Activated naive CD4-positive, alpha-beta T cell treated with anti-CD3 and anti-CD28 coated beads, Interleukin-2, amount 50 U/mL, for 24 hours (primary cell): Measurements from ENCODE around the gene UTP11.
A peak's percentile ranks its signal among the peaks of the same experiment; 100 is the strongest.

Experiments
- H3K27ac Mint-ChIP-seq: one replicate; pipeline ENCODE4 v1.8.0; 2021; ENCODE audit warnings: mild to moderate bottlenecking, mixed read lengths
- H3K27me3 Mint-ChIP-seq: one replicate; pipeline ENCODE4 v1.8.0; 2021; ENCODE audit warnings: mixed read lengths
- H3K36me3 Mint-ChIP-seq: one replicate; pipeline ENCODE4 v1.8.0; 2021; ENCODE audit warnings: mixed read lengths
- H3K4me1 Mint-ChIP-seq: one replicate; pipeline ENCODE4 v1.8.0; 2021; ENCODE audit warnings: mixed read lengths
- H3K4me3 Mint-ChIP-seq: one replicate; pipeline ENCODE4 v1.8.0; 2021; ENCODE audit warnings: mild to moderate bottlenecking, mixed read lengths
- H3K9me3 Mint-ChIP-seq: one replicate; pipeline ENCODE4 v1.8.0; 2021; ENCODE audit warnings: mixed read lengths

The UTP11 gene

DNA sequence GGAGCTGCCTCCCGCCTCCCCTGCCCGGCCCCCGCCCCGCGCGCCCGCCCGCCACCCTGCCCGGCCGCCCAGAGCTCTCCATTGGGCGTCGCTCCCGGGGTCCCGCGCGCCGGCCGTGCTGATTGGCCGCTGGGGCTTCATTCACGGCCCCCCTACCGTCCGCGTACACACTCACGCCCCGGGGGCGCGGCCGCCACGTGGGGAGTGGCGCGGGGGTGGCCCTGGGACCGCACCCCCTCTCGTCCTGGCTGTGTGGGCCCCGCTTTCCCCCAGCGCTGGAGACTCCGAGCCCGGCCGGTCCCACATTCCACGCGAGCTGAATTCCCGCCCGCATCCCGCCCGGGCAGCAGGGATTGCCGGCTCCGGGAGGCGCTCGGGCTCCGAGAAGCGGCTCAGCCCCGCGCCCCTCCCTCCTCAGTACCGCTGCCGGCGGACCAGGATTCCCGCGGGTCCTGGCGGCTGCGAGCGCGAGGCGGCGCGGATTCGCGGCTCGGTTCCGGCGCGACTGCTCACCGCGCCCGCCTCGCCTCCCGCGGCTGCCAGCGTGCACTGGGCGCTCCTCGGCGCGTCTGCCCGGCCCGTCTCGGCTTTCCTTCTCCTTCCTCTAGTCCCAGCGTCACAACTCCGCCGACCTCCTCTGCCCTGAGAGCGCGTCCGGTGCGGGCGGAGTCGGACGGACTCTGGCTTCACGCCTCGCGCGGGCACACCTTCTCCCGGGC is 34.5 kb downstream of the UTP11 start:
- Mint-ChIP-seq H3K36me3 (no peaks in the 10 kb centered on the region), H3K27ac (no peak overlapping the region), H3K4me3 (peak overlapping the region; percentile 80), H3K27me3 (peaks cover 19% of the 10 kb centered on the region), H3K4me1 (peaks cover 14% of the 10 kb centered on the region), H3K9me3 (no peaks in the 10 kb centered on the region)

GRCh38 chr1:38047603-38048141 is 35.1 kb downstream of the UTP11 start:
- peaks cover 15% of the 10 kb centered on the region for H3K27me3 Mint-ChIP-seq
- H3K36me3 Mint-ChIP-seq: no peaks in the 10 kb centered on the region
- peaks cover 17% of the 10 kb centered on the region for H3K4me1 Mint-ChIP-seq
- H3K4me3 Mint-ChIP-seq: peak overlapping the region; percentile 80
- no peaks in the 10 kb centered on the region for H3K9me3 Mint-ChIP-seq
- H3K27ac Mint-ChIP-seq: no peak overlapping the region

GRCh38 chr1:38050397-38051078 is 38.0 kb downstream of the UTP11 start:
- Mint-ChIP-seq H3K4me3 (no peak overlapping the region), H3K4me1 (peaks cover 8% of the 10 kb centered on the region), H3K9me3 (no peaks in the 10 kb centered on the region), H3K27me3 (peaks cover 3% of the 10 kb centered on the region), H3K27ac (no peak overlapping the region), H3K36me3 (no peaks in the 10 kb centered on the region)

GRCh38 chr1:38051079-38051543 is 38.6 kb downstream of the UTP11 start:
- H3K27me3 Mint-ChIP-seq: peaks cover 3% of the 10 kb centered on the region
- no peak overlapping the region for H3K4me3 Mint-ChIP-seq
- H3K27ac Mint-ChIP-seq: no peak overlapping the region
- peaks cover 8% of the 10 kb centered on the region for H3K4me1 Mint-ChIP-seq
- no peaks in the 10 kb centered on the region for H3K9me3 Mint-ChIP-seq
- no peaks in the 10 kb centered on the region for H3K36me3 Mint-ChIP-seq

- no peaks in the 10 kb centered on the region for H3K9me3 Mint-ChIP-seq
- H3K4me3 Mint-ChIP-seq: no peak overlapping the region
- peaks cover 8% of the 10 kb centered on the region for H3K4me1 Mint-ChIP-seq
- H3K27me3 Mint-ChIP-seq: peaks cover 3% of the 10 kb centered on the region
- no peak overlapping the region for H3K27ac Mint-ChIP-seq
- no peaks in the 10 kb centered on the region for H3K36me3 Mint-ChIP-seq
Observed at GRCh38 chr1:38052750-38053415, 40.3 kb downstream of the UTP11 start.

GRCh38 chr1:38053416-38054091 is 41.0 kb downstream of the UTP11 start:
- H3K27me3 Mint-ChIP-seq: peaks cover 3% of the 10 kb centered on the region
- H3K36me3 Mint-ChIP-seq: no peaks in the 10 kb centered on the region
- no peak overlapping the region for H3K4me3 Mint-ChIP-seq
- no peaks in the 10 kb centered on the region for H3K9me3 Mint-ChIP-seq
- no peak overlapping the region for H3K27ac Mint-ChIP-seq
- peaks cover 8% of the 10 kb centered on the region for H3K4me1 Mint-ChIP-seq

GRCh38 chr1:38055398-38055797 is 42.9 kb downstream of the UTP11 start:
- Mint-ChIP-seq H3K4me1 (peaks cover 8% of the 10 kb centered on the region), H3K27me3 (peaks cover 3% of the 10 kb centered on the region), H3K27ac (no peak overlapping the region), H3K36me3 (no peaks in the 10 kb centered on the region), H3K4me3 (no peak overlapping the region), H3K9me3 (no peaks in the 10 kb centered on the region)

GRCh38 chr1:38055965-38056364 is 43.4 kb downstream of the UTP11 start:
- H3K4me3 Mint-ChIP-seq: no peak overlapping the region
- H3K9me3 Mint-ChIP-seq: no peaks in the 10 kb centered on the region
- no peak overlapping the region for H3K27ac Mint-ChIP-seq
- H3K4me1 Mint-ChIP-seq: peaks cover 8% of the 10 kb centered on the region
- H3K36me3 Mint-ChIP-seq: no peaks in the 10 kb centered on the region
- H3K27me3 Mint-ChIP-seq: peaks cover 3% of the 10 kb centered on the region

DNA sequence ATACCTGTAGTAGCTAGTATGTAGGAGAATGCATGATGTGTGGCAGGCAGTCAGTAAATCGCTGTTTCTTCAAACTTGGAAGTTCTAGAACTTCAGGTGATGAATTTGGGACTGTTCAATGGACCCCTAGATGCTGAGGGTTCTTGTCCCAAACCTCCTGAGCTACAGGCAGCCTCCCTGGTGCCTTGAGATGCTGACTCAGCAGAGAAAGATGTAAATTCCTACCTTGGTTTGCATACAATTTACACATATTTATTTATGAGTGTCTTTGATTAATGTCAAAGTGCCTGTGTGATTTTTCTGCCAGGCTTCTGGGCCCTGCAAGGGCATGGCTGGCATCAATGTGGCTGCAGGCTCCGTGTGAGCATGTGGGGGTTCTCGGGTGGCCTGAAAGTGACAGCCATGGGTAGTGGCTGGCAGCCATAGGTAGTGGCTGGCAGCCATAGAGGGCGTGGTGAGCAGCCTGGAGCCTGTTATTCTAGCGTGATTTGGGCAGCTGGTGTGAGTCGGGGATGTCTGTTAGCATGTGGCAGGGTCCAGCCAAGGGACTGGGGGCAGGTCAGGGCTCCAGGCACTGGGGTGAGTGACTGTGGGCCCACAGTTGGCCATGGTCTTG is 47.2 kb downstream of the UTP11 start:
- Mint-ChIP-seq H3K27me3 (peaks cover 3% of the 10 kb centered on the region), H3K4me3 (no peak overlapping the region), H3K4me1 (no peaks in the 10 kb centered on the region), H3K27ac (peak overlapping the region; percentile 52), H3K9me3 (no peaks in the 10 kb centered on the region), H3K36me3 (no peaks in the 10 kb centered on the region)

GRCh38 chr1:38060498-38060897 is 48.0 kb downstream of the UTP11 start:
- Mint-ChIP-seq H3K4me3 (no peak overlapping the region), H3K27me3 (no peaks in the 10 kb centered on the region), H3K27ac (no peak overlapping the region), H3K9me3 (no peaks in the 10 kb centered on the region), H3K36me3 (no peaks in the 10 kb centered on the region), H3K4me1 (no peaks in the 10 kb centered on the region)

GRCh38 chr1:38061290-38061689 is 48.8 kb downstream of the UTP11 start:
- no peak overlapping the region for H3K27ac Mint-ChIP-seq

GRCh38 chr1:38061883-38062328 is 49.4 kb downstream of the UTP11 start:
- no peaks in the 10 kb centered on the region for H3K4me1 Mint-ChIP-seq
- H3K4me3 Mint-ChIP-seq: no peak overlapping the region
- no peaks in the 10 kb centered on the region for H3K27me3 Mint-ChIP-seq
- no peak overlapping the region for H3K27ac Mint-ChIP-seq
- no peaks in the 10 kb centered on the region for H3K9me3 Mint-ChIP-seq
- H3K36me3 Mint-ChIP-seq: no peaks in the 10 kb centered on the region

More at GRCh38 chr1:38061290-38061689, 48.8 kb downstream of the UTP11 start:
- Mint-ChIP-seq H3K4me1 (no peaks in the 10 kb centered on the region), H3K4me3 (no peak overlapping the region), H3K27me3 (no peaks in the 10 kb centered on the region), H3K9me3 (no peaks in the 10 kb centered on the region), H3K36me3 (no peaks in the 10 kb centered on the region)

- Mint-ChIP-seq H3K4me3 (no peak overlapping the region), H3K27ac (no peak overlapping the region), H3K9me3 (no peaks in the 10 kb centered on the region), H3K27me3 (no peaks in the 10 kb centered on the region), H3K36me3 (no peaks in the 10 kb centered on the region), H3K4me1 (no peaks in the 10 kb centered on the region)
Observed at GRCh38 chr1:38062361-38063288, 50.1 kb downstream of the UTP11 start.

- no peak overlapping the region for H3K27ac Mint-ChIP-seq
- no peaks in the 10 kb centered on the region for H3K4me1 Mint-ChIP-seq
- H3K36me3 Mint-ChIP-seq: no peaks in the 10 kb centered on the region
- H3K4me3 Mint-ChIP-seq: no peak overlapping the region
- no peaks in the 10 kb centered on the region for H3K9me3 Mint-ChIP-seq
- H3K27me3 Mint-ChIP-seq: peaks cover 3% of the 10 kb centered on the region
Observed at GRCh38 chr1:38063616-38064015, 51.1 kb downstream of the UTP11 start.
